Lung (tissue), 12 donors: ENCODE results near the gene EXOC2. TPM values are rescaled to one million over a fixed set of nuclear protein-coding genes. Genes with fewer than 3 reads are reported as not detected.

Source experiments
- ATAC-seq: fragments of 200-7000 bp; cut with Tn5 transposase; one replicate; pipeline ENCODE4 v1.9.1; 2020; ENCODE audit warnings: moderate number of reproducible peaks; ENCODE audit not compliant: insufficient read depth, low FRiP score
- DNase-seq, 3 donors: peaks; one replicate each; pipeline ENCODE4 v3.0.0-alpha.2; 2013 to 2017
- H3K27ac ChIP-seq, 2 donors: one replicate each; pipeline ENCODE4 v1.5.1; 2013; ENCODE audit warnings: mild to moderate bottlenecking in 2 of 2, moderate library complexity in 2 of 2, control low read depth in 1 of 2, inconsistent platforms in 1 of 2, low read depth in 1 of 2, low read length in 1 of 2
- H3K27me3 ChIP-seq, 3 donors: one replicate each; pipeline ENCODE4 v1.5.1; 2013; ENCODE audit warnings: low read length in 2 of 3; ENCODE audit not compliant: control insufficient read depth in 3 of 3, insufficient read depth in 3 of 3
- H3K36me3 ChIP-seq, 4 donors: one replicate each; pipeline ENCODE4 v1.5.1; 2013; ENCODE audit warnings: low read length in 4 of 4, mild to moderate bottlenecking in 1 of 4, moderate library complexity in 1 of 4; ENCODE audit not compliant: control insufficient read depth in 4 of 4, insufficient read depth in 4 of 4
- H3K4me1 ChIP-seq, 5 donors: one replicate each; pipeline ENCODE4 v1.5.1; 2013; ENCODE audit warnings: low read length in 5 of 5, mild to moderate bottlenecking in 2 of 5, moderate library complexity in 1 of 5; ENCODE audit not compliant: control insufficient read depth in 5 of 5, insufficient read depth in 5 of 5
- H3K4me3 ChIP-seq: one replicate; pipeline ENCODE4 v1.5.1; 2013; ENCODE audit warnings: mild to moderate bottlenecking, control low read depth, moderate library complexity
- H3K9ac ChIP-seq, 2 donors: one replicate each; pipeline ENCODE4 v1.5.1; 2013; ENCODE audit warnings: low read length in 2 of 2, control low read depth in 1 of 2; ENCODE audit not compliant: insufficient read depth in 1 of 2
- H3K9me3 ChIP-seq, 4 donors: one replicate each; pipeline ENCODE4 v1.5.1; 2013; ENCODE audit warnings: low read length in 3 of 4, mild to moderate bottlenecking in 1 of 4, moderate library complexity in 1 of 4; ENCODE audit not compliant: control insufficient read depth in 4 of 4, insufficient read depth in 3 of 4
- CTCF ChIP-seq: IDR thresholded peaks from 2 replicates; pipeline ENCODE4 v1.5.1; 2012; ENCODE audit warnings: mild to moderate bottlenecking; ENCODE audit errors: control extremely low read depth, extremely low read depth
- WGBS, 2 donors: extraction: QIAGEN DNeasy Blood & Tissue Kit; methylation state at CpG; one replicate each; pipeline ENCODE4 v1.1.7; 2013; 5-methylcytosine and 5-hydroxymethylcytosine counted together
- polyA plus RNA-seq, 2 donors: library from polyadenylated mRNA; stranded (reverse); fragments of 200-250 nt; gene quantifications; one replicate each; pipeline ENCODE4 v1.2.1, GENCODE V29; 2013
- total RNA-seq, 2 donors: library from RNA; depleted of rRNA in 1 of 2; stranded (reverse); fragments of >200 nt in 1 of 2; gene quantifications; one replicate each; pipeline ENCODE4 v1.2.1, GENCODE V29; 2014 to 2021
- donor health status: control.
- donor health status: control.
- donor health status: Bipolar disorder and iron deficiency.
- donor health status: healthy.
- donor health status: DM: yes; HTN: yes; CAD: no.

EXOC2 gene
- total and polyA plus RNA-seq, 4 donors, result 6.3 to 33.0 (median 12.8) TPM

GRCh38 chr6:528989-529388 is 163.9 kb downstream of the EXOC2 start:
- Histone ChIP-seq H3K27ac (no peak overlapping the region), H3K27me3 (no peaks in the 10 kb centered on the region), H3K4me3 (no peak overlapping the region), H3K9ac (no peak overlapping the region), H3K9me3 (peaks cover 0 to 2% (median 0%) of the 10 kb centered on the region in 4 donors), H3K4me1 (peaks cover 0 to 5% (median 1%) of the 10 kb centered on the region in 5 donors), H3K36me3 (peaks cover 0 to 10% (median 3%) of the 10 kb centered on the region in 4 donors)
- DNase-seq (no peak), ATAC-seq (no peak)
- TF ChIP-seq CTCF, result no peak
- WGBS, 2 donors, result 97 to 98% methylated on average over 18 of the region's 18 CpGs

- DNase-seq (no peak), ATAC-seq (no peak)
- TF ChIP-seq CTCF, result no peak
- peaks cover 0 to 12% (median 2%) of the 10 kb centered on the region in 4 donors for H3K36me3 ChIP-seq
- H3K9me3 ChIP-seq, result no peaks in the 10 kb centered on the region
- WGBS, 2 donors, result 88 to 94% methylated on average over 8 of the region's 8 CpGs
- no peak overlapping the region for H3K9ac ChIP-seq
- peaks cover 0 to 3% (median 0%) of the 10 kb centered on the region in 5 donors for H3K4me1 ChIP-seq
- H3K27ac ChIP-seq, result no peak overlapping the region
- no peaks in the 10 kb centered on the region for H3K27me3 ChIP-seq
- no peak overlapping the region for H3K4me3 ChIP-seq
These were observed 164.8 kb downstream of the EXOC2 start for GRCh38 chr6:527989-528673.

- no peak for ATAC-seq
- H3K9me3 ChIP-seq, result no peaks in the 10 kb centered on the region
- no peak overlapping the region for H3K27ac ChIP-seq
- no peak for DNase-seq
- no peak for TF ChIP-seq CTCF
- H3K9ac ChIP-seq, result no peak overlapping the region
- H3K4me1 ChIP-seq, result peaks cover 0 to 3% (median 0%) of the 10 kb centered on the region in 5 donors
- WGBS, 2 donors, result 69 to 73% methylated on average over 6 of the region's 6 CpGs
- H3K27me3 ChIP-seq, result no peaks in the 10 kb centered on the region
- peaks cover 0 to 20% (median 11%) of the 10 kb centered on the region in 4 donors for H3K36me3 ChIP-seq
- no peak overlapping the region for H3K4me3 ChIP-seq
These were observed 168.1 kb downstream of the EXOC2 start for GRCh38 chr6:524803-525202.
